Stimulated activated CD8-positive, alpha-beta memory T cell treated with anti-CD3 and anti-CD28 coated beads, Interleukin-4, amount 100 ng/mL, for 4 hours (primary cell): Measurements from ENCODE around the gene THNSL1.
"Not testable (repeated sequence)": the region's sequence is repeated elsewhere in the genome, so short reads cannot be mapped to it uniquely, and the experiment has no call there.

Experiments used
- DNase-seq, 2 donors: peaks; one replicate each; pipeline ENCODE4 v3.0.0-alpha.2; 2020; ENCODE audit warnings: low read depth in 2 of 2, low spot score in 1 of 2

The THNSL1 gene

GRCh38 chr10:24993237-24993958, 23.0 kb upstream of the THNSL1 start:
- no peak for DNase-seq

GRCh38 chr10:24995072-24995471, 21.3 kb upstream of the THNSL1 start:
- no peak for DNase-seq

DNA sequence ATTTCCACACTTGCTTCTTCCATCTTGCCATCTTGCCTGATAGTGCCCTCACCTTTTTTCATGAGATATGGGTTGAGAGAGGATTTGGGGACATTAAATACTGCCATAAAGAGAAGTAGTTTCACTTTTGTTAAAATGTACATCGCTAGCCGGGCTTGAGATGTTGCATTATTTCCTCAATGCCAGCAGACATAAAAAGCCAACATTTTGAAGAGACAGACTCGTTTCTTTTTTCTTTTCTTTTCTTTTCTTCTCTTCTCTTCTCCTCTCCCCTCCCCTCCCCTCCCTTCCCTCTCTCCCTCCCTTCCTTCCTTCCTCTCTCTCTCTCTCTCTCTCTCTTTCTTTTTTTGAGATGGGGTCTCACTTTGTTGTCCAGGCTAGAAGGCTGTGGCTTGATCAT, 18.4 kb upstream of the THNSL1 start:
- no peak for DNase-seq

GRCh38 chr10:25011591-25011990, 4.8 kb upstream of the THNSL1 start:
- DNase-seq: not testable (repeated sequence)

- no peak for DNase-seq
Observed at GRCh38 chr10:25014579-25014978, 1.8 kb upstream of the THNSL1 start.

DNA sequence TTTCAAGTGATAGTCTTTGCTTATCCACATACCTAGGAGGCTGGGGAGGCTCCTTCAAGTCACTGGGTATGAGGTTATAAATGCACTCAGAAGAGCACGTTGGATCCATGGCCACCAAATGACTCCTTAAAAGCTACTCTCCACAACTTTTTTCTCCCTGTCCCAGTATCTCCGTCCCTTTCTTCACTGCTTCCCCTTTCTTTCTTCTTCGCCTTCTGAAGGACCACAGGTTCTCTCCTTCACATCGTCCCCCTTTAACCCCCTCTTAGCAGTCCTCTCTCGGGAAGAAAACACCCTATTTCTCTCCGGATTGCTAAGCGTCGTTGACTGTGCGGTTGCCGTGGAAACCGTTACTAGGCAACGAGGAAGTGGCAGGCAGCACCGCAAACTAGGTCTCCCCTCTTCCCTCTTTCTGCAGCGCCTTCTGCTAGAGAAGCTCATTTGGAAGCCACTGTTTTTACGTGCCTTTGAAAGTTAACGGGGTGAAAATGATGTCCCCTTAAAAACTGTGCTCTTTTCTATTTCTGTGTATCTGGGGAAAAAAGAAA, 510 bp upstream of the THNSL1 start, which contains the start of gene ENKUR:
Gene ENKUR, minus strand, starts transcription at position 331 of the 548 bp plus-strand sequence. Its CDS starts 222 bp downstream, at position 109.
- DNase-seq: peak; percentile 82 to 93

DNA sequence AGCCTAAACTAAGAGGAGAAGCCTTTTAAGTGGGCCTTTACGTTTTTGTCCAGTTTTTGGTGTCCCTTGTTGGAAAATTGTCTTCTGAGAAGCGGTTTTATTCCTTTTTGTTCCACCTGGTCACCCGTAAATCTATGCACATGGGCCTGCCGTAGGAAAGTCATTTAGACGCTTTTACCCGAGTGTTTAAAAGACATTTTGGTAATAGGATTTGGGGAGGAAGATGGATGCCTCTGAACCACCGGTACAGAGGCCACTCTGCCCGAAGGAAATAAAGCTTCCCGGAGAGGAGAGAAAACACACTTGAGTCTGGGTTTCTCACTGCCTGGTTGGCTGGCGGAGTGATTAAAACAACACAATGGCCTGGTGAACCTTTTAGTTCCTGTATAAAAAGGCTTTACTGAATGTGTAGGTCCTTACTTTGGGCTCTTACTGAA, 760 bp downstream of the THNSL1 start:
- no peak for DNase-seq

DNA sequence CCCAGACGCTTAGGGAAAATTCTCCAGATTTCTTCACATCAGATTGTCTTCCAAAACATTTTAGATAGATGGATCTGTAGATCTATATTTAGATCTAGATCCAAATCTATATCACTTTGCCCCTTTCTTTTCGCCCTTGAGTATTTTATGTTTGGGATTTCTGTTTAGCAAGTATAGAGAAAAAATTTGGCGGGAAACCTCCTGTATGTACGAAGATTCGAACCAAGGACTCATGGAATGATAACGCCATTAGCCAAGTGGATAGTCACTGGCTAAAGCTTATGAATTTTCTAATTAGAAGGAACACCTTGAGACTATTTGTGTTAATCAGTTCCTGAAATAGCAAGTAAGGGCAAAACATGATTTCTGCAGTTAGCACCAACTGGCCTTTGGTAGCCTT, 1.2 kb downstream of the THNSL1 start:
- no peak for DNase-seq

GRCh38 chr10:25018703-25019102, 2.3 kb downstream of the THNSL1 start:
- DNase-seq: no peak

DNA sequence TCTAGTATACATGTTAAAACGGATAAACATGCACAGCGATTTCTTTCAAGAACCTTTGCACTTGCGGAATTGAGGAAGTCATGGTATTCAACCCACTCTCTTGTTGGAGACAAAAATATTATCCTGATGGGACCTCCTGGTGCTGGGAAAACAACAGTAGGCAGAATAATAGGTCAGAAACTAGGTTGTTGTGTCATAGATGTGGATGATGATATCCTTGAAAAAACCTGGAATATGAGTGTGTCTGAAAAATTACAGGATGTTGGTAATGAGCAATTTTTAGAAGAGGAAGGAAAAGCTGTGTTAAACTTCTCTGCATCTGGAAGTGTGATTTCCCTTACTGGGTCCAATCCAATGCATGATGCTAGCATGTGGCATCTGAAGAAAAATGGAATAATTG, 6.9 kb downstream of the THNSL1 start:
- DNase-seq: no peak

GRCh38 chr10:25024528-25024927, 8.1 kb downstream of the THNSL1 start:
- no peak for DNase-seq

GRCh38 chr10:25026463-25026862, 10.1 kb downstream of the THNSL1 start:
- no peak for DNase-seq

DNA sequence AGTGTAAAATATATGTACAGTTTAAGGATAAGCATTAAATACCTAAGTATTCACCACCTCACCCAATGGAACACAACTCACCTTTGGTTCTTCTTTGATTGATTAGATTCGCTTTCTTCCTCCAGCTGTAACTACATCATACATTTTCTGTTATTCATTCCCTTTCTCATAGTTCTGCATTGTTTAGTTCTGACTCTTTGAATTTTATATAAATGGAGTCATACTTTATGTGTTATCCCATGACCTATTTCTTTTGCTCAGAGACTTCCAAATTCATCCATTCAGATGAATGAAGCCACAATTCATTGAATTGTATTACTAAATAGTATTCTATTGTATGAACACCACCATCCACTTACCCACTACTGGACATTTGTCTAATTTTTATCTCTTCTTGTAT, 12.3 kb downstream of the THNSL1 start:
- no peak for DNase-seq

GRCh38 chr10:25029519-25029918, 13.1 kb downstream of the THNSL1 start:
- no peak for DNase-seq

GRCh38 chr10:25036381-25036780, 20.0 kb downstream of the THNSL1 start:
- DNase-seq: no peak

- DNase-seq: no peak
Observed at GRCh38 chr10:25038325-25038724, 21.9 kb downstream of the THNSL1 start.

GRCh38 chr10:25039531-25039930, 23.1 kb downstream of the THNSL1 start:
- no peak for DNase-seq

DNA sequence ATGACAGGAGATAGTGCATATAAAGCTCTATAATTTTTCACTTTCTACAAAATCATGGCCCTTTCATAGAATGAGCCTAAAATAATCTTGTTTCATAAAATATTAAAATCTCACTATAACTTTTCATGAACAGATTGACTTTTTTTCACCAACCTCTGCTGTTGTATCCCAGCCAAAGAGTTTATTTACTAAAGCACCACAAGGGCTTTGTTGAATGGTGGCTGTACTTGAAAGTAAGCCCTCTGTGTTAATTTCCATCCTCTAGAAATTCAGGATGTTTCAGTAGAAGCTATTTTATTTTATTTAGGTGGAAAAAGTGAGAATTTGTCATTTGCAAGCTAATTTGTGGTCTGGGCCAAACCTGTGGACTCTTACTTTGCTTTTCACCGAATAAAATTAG, 30.2 kb downstream of the THNSL1 start:
- DNase-seq: no peak

GRCh38 chr10:25047088-25047487, 30.7 kb downstream of the THNSL1 start:
- no peak for DNase-seq

- no peak for DNase-seq
Observed at GRCh38 chr10:25047591-25048301, 31.3 kb downstream of the THNSL1 start.

DNA sequence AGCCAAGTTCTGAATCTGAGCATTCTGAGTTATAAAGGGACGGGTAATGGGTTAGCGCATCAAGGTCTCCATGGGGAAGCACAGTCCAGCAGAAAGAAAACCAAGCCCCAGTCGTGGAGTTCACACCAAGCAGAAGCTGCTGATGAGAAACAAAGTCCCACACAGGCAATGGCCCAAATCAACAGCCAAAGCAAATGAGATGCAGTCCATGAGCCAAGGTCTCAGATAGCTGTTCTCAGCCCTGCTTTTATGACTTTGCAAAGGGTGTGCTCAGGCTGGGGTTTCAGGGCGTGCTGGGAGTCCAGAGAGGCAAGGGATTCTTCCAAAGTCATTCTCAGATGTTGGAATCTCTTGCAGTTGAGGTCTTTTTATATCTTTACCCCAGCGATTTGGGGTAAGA, 32.0 kb downstream of the THNSL1 start:
- no peak for DNase-seq

- DNase-seq: no peak
Observed at GRCh38 chr10:25049966-25050365, 33.6 kb downstream of the THNSL1 start.
